HepG2 (cell line): ENCODE measurements around the gene ABHD12. TPM values are rescaled to one million over a fixed set of nuclear protein-coding genes. Genes with fewer than 3 reads are reported as not detected.

Experiments used
- ATAC-seq: fragments of 200-7000 bp; cut with Tn5 transposase; 3 replicates; pipeline ENCODE4 v1.9.1; 2020; ENCODE audit warnings: mild to moderate bottlenecking, moderate library complexity
- BruUV-seq: library from RNA; stranded (reverse); fragments of 400-500 nt; replicated peaks from 2 replicates; lab custom pipeline; 2021; lab: Mats Ljungman, UMichigan
- CTCF ChIA-PET: fragments of 300-600 bp; formaldehyde crosslinking; extraction: SDS; loops from one replicate; lab custom pipeline; 2021; ENCODE audit warnings: low total read pairs, inconsistent platforms, low intra/inter-chr PET ratio; lab: Yijun Ruan, JAX
- POLR2A ChIA-PET: fragments of 350-600 bp; sonication (Branson Sonifier 250); formaldehyde crosslinking; loops from one replicate; lab custom pipeline; 2020; ENCODE audit warnings: antibody characterized with exemption, inconsistent platforms; lab: Yijun Ruan, JAX
- DNase-seq: peaks from one replicate; pipeline ENCODE4 v3.0.0-alpha.2; 2015; ENCODE audit warnings: low spot score
- FAIRE-seq: peaks from 3 replicates; lab custom pipeline; 2011; peaks lifted over from hg19 to GRCh38; lab: Jason Lieb, UNC
- H2AFZ ChIP-seq: one replicate; pipeline ENCODE4 v1.6.1; 2011; ENCODE audit warnings: low read length, inconsistent platforms
- H3K27ac ChIP-seq: fragments of 300-600 bp; 3 replicates; pipeline ENCODE4 v1.8.0; 2011; ENCODE audit warnings: mixed run types, mild to moderate bottlenecking, mixed read lengths, low read length, inconsistent platforms; ENCODE audit not compliant: insufficient read depth; ENCODE audit errors: extremely low read length
- H3K27me3 ChIP-seq, 2 experiments: fragments of 200-600 bp in 1 of 2; 2 replicates in 1 of 2; 3 replicates in 1 of 2; pipeline versions ENCODE4 v1.6.0 to v1.8.0; 2011; ENCODE audit warnings: low read length in 2 of 2, mild to moderate bottlenecking in 2 of 2, moderate library complexity in 2 of 2, inconsistent platforms in 1 of 2; ENCODE audit not compliant: insufficient read depth in 2 of 2, control insufficient read depth in 1 of 2
- H3K36me3 ChIP-seq, 2 experiments: fragments of 200-600 bp in 1 of 2; replicated peaks in 1 of 2; 2 replicates in 1 of 2; 3 replicates in 1 of 2; pipeline versions ENCODE4 v1.5.1 to v1.8.0; 2011; ENCODE audit warnings: low read length in 2 of 2, inconsistent platforms in 1 of 2; ENCODE audit not compliant: insufficient read depth in 2 of 2, control insufficient read depth in 1 of 2
- H3K4me1 ChIP-seq: 2 replicates; pipeline ENCODE4 v1.5.1; 2012; ENCODE audit warnings: low read length, inconsistent platforms; ENCODE audit not compliant: insufficient read depth
- H3K4me2 ChIP-seq: 2 replicates; pipeline ENCODE4 v1.6.0; 2011; ENCODE audit warnings: low read depth, low read length, inconsistent platforms
- H3K4me3 ChIP-seq, 3 experiments: fragments of 200-600 bp in 1 of 3; sonication (generic), shearing (Covaris generic) in 1 of 3; replicated peaks in 1 of 3; 2 replicates each; pipeline ENCODE4 v1.5.1; 2011 to 2016; ENCODE audit warnings: low read length in 3 of 3, inconsistent platforms in 2 of 3, low read depth in 2 of 3, mild to moderate bottlenecking in 2 of 3, control low read depth in 1 of 3, mixed read lengths in 1 of 3; ENCODE audit not compliant: insufficient read depth in 1 of 3
- H3K79me2 ChIP-seq: one replicate; pipeline ENCODE4 v1.6.1; 2011; ENCODE audit warnings: low read length, inconsistent platforms; ENCODE audit not compliant: insufficient read depth
- H3K9ac ChIP-seq: 2 replicates; pipeline ENCODE4 v1.6.0; 2011; ENCODE audit warnings: mild to moderate bottlenecking, low read depth, low read length, inconsistent platforms; ENCODE audit not compliant: insufficient read depth
- H3K9me3 ChIP-seq: 2 replicates; pipeline ENCODE4 v1.5.1; 2012; ENCODE audit warnings: mild to moderate bottlenecking, low read length
- H4K20me1 ChIP-seq: 2 replicates; pipeline ENCODE4 v1.6.0; 2011; ENCODE audit warnings: inconsistent platforms, mild to moderate bottlenecking, low read length, moderate library complexity; ENCODE audit not compliant: insufficient read depth
- CAMTA2 ChIP-seq: sonication (generic); formaldehyde crosslinking; IDR thresholded peaks from 2 replicates; pipeline ENCODE4 v1.4.0; 2020; ENCODE audit warnings: mild to moderate bottlenecking, missing genetic modification reagents, borderline replicate concordance
- CEBPB ChIP-seq: IDR thresholded peaks from 2 replicates; pipeline ENCODE4 v1.6.1; 2011; ENCODE audit warnings: low read depth, low read length, improper control_type of control experiment, borderline replicate concordance
- CREBL2 ChIP-seq: sonication (generic); formaldehyde crosslinking; IDR thresholded peaks from 2 replicates; pipeline ENCODE4 v1.8.1; 2023; ENCODE audit warnings: missing genetic modification reagents, mild to moderate bottlenecking, borderline replicate concordance
- DMAP1 ChIP-seq: IDR thresholded peaks from 2 replicates; pipeline ENCODE4 v1.6.1; 2016
- E2F5 ChIP-seq: sonication (generic); formaldehyde crosslinking; conservative IDR thresholded peaks from 2 replicates; pipeline ENCODE4 v1.4.0; 2020; ENCODE audit warnings: missing genetic modification reagents
- FOXC1 ChIP-seq: sonication (generic); formaldehyde crosslinking; IDR thresholded peaks from 2 replicates; pipeline ENCODE4 v1.8.0; 2022; ENCODE audit warnings: mild to moderate bottlenecking, missing genetic modification reagents, borderline replicate concordance
- GABPB1 ChIP-seq: IDR thresholded peaks from 2 replicates; pipeline ENCODE4 v1.6.1; 2016; ENCODE audit warnings: mild to moderate bottlenecking, missing genetic modification reagents, moderate library complexity, missing compliant biosample characterization
- NFKBIZ ChIP-seq: IDR thresholded peaks from 2 replicates; pipeline ENCODE4 v1.6.1; 2018; ENCODE audit warnings: missing genetic modification reagents, missing compliant biosample characterization
- TGIF2 ChIP-seq: IDR thresholded peaks from 2 replicates; pipeline ENCODE4 v1.6.1; 2016; ENCODE audit warnings: control low read depth, missing compliant biosample characterization
- ZBTB4 ChIP-seq: sonication (generic); formaldehyde crosslinking; IDR thresholded peaks from 2 replicates; pipeline ENCODE4 v1.4.0; 2020; ENCODE audit warnings: missing genetic modification reagents, mild to moderate bottlenecking, borderline replicate concordance
- ZNF770 ChIP-seq: sonication (generic); formaldehyde crosslinking; IDR thresholded peaks from 2 replicates; pipeline ENCODE4 v1.5.0; 2020; ENCODE audit warnings: mild to moderate bottlenecking, missing genetic modification reagents
- WGBS: methylation state at CpG from one replicate; pipeline ENCODE4 v1.1.6; 2017; ENCODE audit warnings: low lambda C conversion rate; 5-methylcytosine and 5-hydroxymethylcytosine counted together
- in situ Hi-C: cut with HindIII; loops from 2 replicates; pipeline ENCODE4 v1.10.0; 2017; ENCODE audit warnings: low pct_unique_long_range_greater_than_20kb; ENCODE audit not compliant: extremely low pct_ligation_motif_present
- intact Hi-C: fragments of 100-400 bp; cut with micrococcal nuclease; formaldehyde crosslinking; loops from one replicate; pipeline ENCODE4 v1.10.0; 2022; ENCODE audit not compliant: unreplicated experiment
- polyA plus RNA-seq, 8 experiments: library from polyadenylated mRNA; depleted of rRNA in 3 of 8; stranded (reverse) in 7 of 8; unstranded in 1 of 8; fragments of >200 nt; fragmentation: Illumina TruSeq in 4 of 8; extraction: Trizol in 4 of 8; gene quantifications; 2 replicates each; pipeline versions ENCODE4 v1.2.1 to v1.2.3, GENCODE V29; 2011 to 2016; ENCODE audit warnings: low read depth in 4 of 8, missing spikeins in 1 of 8, mixed read lengths in 1 of 8; ENCODE audit not compliant: insufficient read depth in 1 of 8
- total RNA-seq, 5 experiments: library from RNA; depleted of rRNA; stranded (reverse); fragments of >200 nt; fragmentation: Illumina TruSeq; extraction: Trizol; gene quantifications; 2 replicates each; pipeline ENCODE4 v1.2.3, GENCODE V29; 2016; ENCODE audit warnings: low read depth in 1 of 5

Gene ABHD12
- total and polyA plus RNA-seq, 2 of the 13 experiments (the other 11 are each of a cell fraction or from before 2014, with no cell fraction given), result 23.5 to 72.1 TPM

GRCh38 chr20:25368976-25369375, 21.7 kb downstream of the ABHD12 start:
- Histone ChIP-seq H3K27me3 (no peaks in the 10 kb centered on the region), H3K4me1 (peaks cover 17% of the 10 kb centered on the region; the same call in 1 of the 2 replicates), H3K27ac (no peak overlapping the region), H3K9ac (no peak overlapping the region), H3K79me2 (peaks cover 20% of the 10 kb centered on the region), H3K36me3 (no peaks in the 10 kb centered on the region; a peak in 2 of 5 replicates), H3K4me3 (no peak overlapping the region), H2AFZ (no peak overlapping the region), H3K9me3 (no peaks in the 10 kb centered on the region), H3K4me2 (no peak overlapping the region), H4K20me1 (peaks cover 5% of the 10 kb centered on the region; the same call in 1 of the 2 replicates)
- WGBS, result 99% methylated on average over 5 of the region's 5 CpGs
- no TSS peak for BruUV-seq
- ChIA-PET CTCF (no interaction called here), POLR2A (no interaction called here)
- ATAC-seq (no peak), DNase-seq (no peak), FAIRE-seq (peak; percentile 8)
- in situ Hi-C loops, result no loop called here
- TF ChIP-seq GABPB1 (CRISPR knock-in tag) (no peak), CREBL2 (CRISPR knock-in tag) (no peak)
- intact Hi-C loops, result no loop called here

GRCh38 chr20:25368526-25368925, 22.1 kb downstream of the ABHD12 start:
- CTCF ChIA-PET, result no interaction called here
- intact Hi-C loops, result no loop called here
- no peak for FAIRE-seq

More at GRCh38 chr20:25368526-25368925, 22.1 kb downstream of the ABHD12 start:
- no peak for DNase-seq
- Histone ChIP-seq H3K27ac (no peak overlapping the region), H2AFZ (no peak overlapping the region), H3K36me3 (no peaks in the 10 kb centered on the region; a peak in 2 of 5 replicates), H3K9ac (no peak overlapping the region), H3K4me1 (peaks cover 20% of the 10 kb centered on the region; the same call in 1 of the 2 replicates), H4K20me1 (peaks cover 5% of the 10 kb centered on the region; the same call in 1 of the 2 replicates), H3K4me3 (no peak overlapping the region), H3K9me3 (no peaks in the 10 kb centered on the region), H3K27me3 (no peaks in the 10 kb centered on the region), H3K4me2 (no peak overlapping the region), H3K79me2 (peaks cover 23% of the 10 kb centered on the region)
- in situ Hi-C loops, result no loop called here
- 96% methylated on average over 10 of the region's 10 CpGs for WGBS
- POLR2A ChIA-PET, result no interaction called here
- no peak for TF ChIP-seq CAMTA2 (CRISPR knock-in tag)
- TF ChIP-seq DMAP1 (CRISPR knock-in tag), result no peak
- no peak for TF ChIP-seq TGIF2 (CRISPR knock-in tag)
- TF ChIP-seq FOXC1 (CRISPR knock-in tag), result no peak
- TF ChIP-seq ZNF770, result no peak
- no peak for TF ChIP-seq CEBPB
- no peak for TF ChIP-seq NFKBIZ (CRISPR knock-in tag)
- TF ChIP-seq ZBTB4 (CRISPR knock-in tag), result no peak
- no peak for TF ChIP-seq E2F5 (CRISPR knock-in tag)
- no peak for ATAC-seq
- BruUV-seq, result no TSS peak
